H1 (cell line): ENCODE data around the gene SLC16A2. TPM values are rescaled to one million over a fixed set of nuclear protein-coding genes. Genes with fewer than 3 reads are reported as not detected.

ENCODE experiments used
- CTCF ChIA-PET: fragments of 300-600 bp; sonication (Branson Sonifier 250); formaldehyde crosslinking; loops from one replicate; lab custom pipeline; 2021; ENCODE audit not compliant: partially characterized antibody; lab: Charles Lee
- POLR2A ChIA-PET: fragments of 300-600 bp; sonication (Branson Sonifier 250); formaldehyde crosslinking; loops from one replicate; lab custom pipeline; 2021; ENCODE audit warnings: inconsistent platforms; ENCODE audit not compliant: partially characterized antibody; lab: Charles Lee
- DNase-seq, 2 experiments: peaks; one replicate each; pipeline versions ENCODE4 v3.0.0 to v3.0.0-alpha.2; 2010 to 2022; ENCODE audit warnings: low spot score in 2 of 2, low read depth in 1 of 2, mixed read lengths in 1 of 2
- FAIRE-seq: peaks from 2 replicates; lab custom pipeline; 2011; peaks lifted over from hg19 to GRCh38; lab: Jason Lieb, UNC
- H2AFZ ChIP-seq: 2 replicates; pipeline ENCODE4 v1.8.1; 2012; ENCODE audit warnings: low read length, inconsistent platforms
- H2AK5ac ChIP-seq: 2 replicates; pipeline ENCODE4 v1.6.1; 2013; ENCODE audit warnings: low read depth, low read length
- H2BK120ac ChIP-seq: replicated peaks from 2 replicates; pipeline ENCODE3; 2013; ENCODE audit warnings: low read depth, low read length, inconsistent platforms
- H2BK12ac ChIP-seq: 2 replicates; pipeline ENCODE4 v1.6.1; 2013; ENCODE audit warnings: low read depth, low read length
- H2BK15ac ChIP-seq: 2 replicates; pipeline ENCODE4 v1.6.1; 2013; ENCODE audit warnings: low read length
- H2BK20ac ChIP-seq: 2 replicates; pipeline ENCODE4 v1.6.1; 2013; ENCODE audit warnings: low read length
- H2BK5ac ChIP-seq: 2 replicates; pipeline ENCODE4 v1.6.1; 2013; ENCODE audit warnings: low read depth, low read length
- H3K14ac ChIP-seq: 2 replicates; pipeline ENCODE4 v1.6.1; 2013; ENCODE audit warnings: inconsistent platforms; ENCODE audit not compliant: insufficient read length
- H3K18ac ChIP-seq: 2 replicates; pipeline ENCODE4 v1.6.1; 2013; ENCODE audit warnings: low read length; ENCODE audit errors: extremely low read depth
- H3K23ac ChIP-seq: 2 replicates; pipeline ENCODE4 v1.6.1; 2013; ENCODE audit warnings: inconsistent platforms; ENCODE audit not compliant: insufficient read length
- H3K23me2 ChIP-seq: 2 replicates; pipeline ENCODE4 v1.6.1; 2013; ENCODE audit warnings: low read depth, low read length
- H3K27ac ChIP-seq: 2 replicates; pipeline ENCODE4 v1.6.1; 2011; ENCODE audit warnings: low read depth, low read length, inconsistent platforms
- H3K27me3 ChIP-seq, 4 experiments: replicated peaks in 1 of 4; 1 replicate in 1 of 4; 2 replicates in 3 of 4; pipeline versions ENCODE4 v1.6.1 to v1.8.1; 2011 to 2013; ENCODE audit warnings: low read length in 3 of 4, mild to moderate bottlenecking in 3 of 4, inconsistent platforms in 2 of 4, mixed read lengths in 2 of 4, moderate library complexity in 1 of 4; ENCODE audit not compliant: control insufficient read depth in 3 of 4, insufficient read depth in 3 of 4; ENCODE audit errors: extremely low read depth in 1 of 4
- H3K36me3 ChIP-seq, 4 experiments: 2 replicates each; pipeline versions ENCODE4 v1.6.1 to v1.8.1; 2011 to 2013; ENCODE audit warnings: mild to moderate bottlenecking in 4 of 4, low read length in 3 of 4, moderate library complexity in 2 of 4, control low read depth in 1 of 4, inconsistent platforms in 1 of 4; ENCODE audit not compliant: insufficient read depth in 4 of 4, control insufficient read depth in 2 of 4
- H3K4ac ChIP-seq: replicated peaks from 2 replicates; pipeline ENCODE3; 2013; ENCODE audit warnings: low read length, low read depth, mixed read lengths, inconsistent platforms; ENCODE audit not compliant: insufficient read length
- H3K4me1 ChIP-seq, 4 experiments: replicated peaks in 1 of 4; 1 replicate in 1 of 4; 2 replicates in 3 of 4; pipeline versions ENCODE4 v1.6.1 to v1.8.1; 2011 to 2013; ENCODE audit warnings: low read length in 3 of 4, inconsistent platforms in 2 of 4, mixed read lengths in 1 of 4; ENCODE audit not compliant: insufficient read depth in 4 of 4, control insufficient read depth in 3 of 4
- H3K4me2 ChIP-seq, 2 experiments: 2 replicates each; pipeline versions ENCODE4 v1.6.1 to v1.8.1; 2011 to 2013; ENCODE audit warnings: low read depth in 2 of 2, low read length in 2 of 2, control low read depth in 1 of 2, inconsistent platforms in 1 of 2, mild to moderate bottlenecking in 1 of 2; ENCODE audit not compliant: insufficient read depth in 1 of 2
- H3K4me3 ChIP-seq, 4 experiments: fragments of 200-600, 300-600 bp in 1 of 4; sonication (generic), shearing (Covaris generic), sonication (Bioruptor Twin) in 1 of 4; 2 replicates each; pipeline versions ENCODE4 v1.5.1 to v1.8.1; 2011 to 2016; ENCODE audit warnings: low read length in 4 of 4, low read depth in 3 of 4, control low read depth in 2 of 4, inconsistent platforms in 2 of 4, mild to moderate bottlenecking in 2 of 4, mixed read lengths in 1 of 4, moderate library complexity in 1 of 4; ENCODE audit not compliant: insufficient read depth in 2 of 4; ENCODE audit errors: extremely low read depth in 1 of 4
- H3K56ac ChIP-seq: replicated peaks from 2 replicates; pipeline ENCODE3; 2013; ENCODE audit warnings: low read depth, mild to moderate bottlenecking, mixed read lengths, low read length, inconsistent platforms; ENCODE audit not compliant: insufficient read length
- H3K79me1 ChIP-seq: 2 replicates; pipeline ENCODE4 v1.6.1; 2013; ENCODE audit warnings: low read depth, low read length, control low read depth
- H3K79me2 ChIP-seq, 2 experiments: 2 replicates each; pipeline versions ENCODE4 v1.6.1 to v1.8.1; 2012 to 2013; ENCODE audit warnings: low read length in 2 of 2, mild to moderate bottlenecking in 2 of 2, inconsistent platforms in 1 of 2; ENCODE audit not compliant: insufficient read depth in 2 of 2, control insufficient read depth in 1 of 2
- H3K9ac ChIP-seq, 4 experiments: replicated peaks in 1 of 4; 1 replicate in 1 of 4; 2 replicates in 3 of 4; pipeline versions ENCODE4 v1.6.1 to v1.8.1; 2011 to 2013; ENCODE audit warnings: low read depth in 3 of 4, low read length in 3 of 4, control low read depth in 2 of 4, mild to moderate bottlenecking in 2 of 4, moderate library complexity in 2 of 4, inconsistent platforms in 1 of 4; ENCODE audit errors: extremely low read depth in 1 of 4
- H3K9me3 ChIP-seq, 2 experiments: 2 replicates each; pipeline versions ENCODE4 v1.6.1 to v1.8.1; 2012 to 2013; ENCODE audit warnings: mild to moderate bottlenecking in 2 of 2, moderate library complexity in 2 of 2, control low read depth in 1 of 2, inconsistent platforms in 1 of 2, low read depth in 1 of 2, low read length in 1 of 2, mixed read lengths in 1 of 2; ENCODE audit not compliant: insufficient read depth in 2 of 2
- H4K20me1 ChIP-seq, 2 experiments: replicated peaks in 1 of 2; 2 replicates each; pipeline versions ENCODE3 to v1.8.1; 2011 to 2013; ENCODE audit warnings: inconsistent platforms in 2 of 2, low read length in 2 of 2, mild to moderate bottlenecking in 1 of 2; ENCODE audit not compliant: insufficient read depth in 2 of 2, control insufficient read depth in 1 of 2
- H4K5ac ChIP-seq: 2 replicates; pipeline ENCODE4 v1.6.1; 2013; ENCODE audit warnings: low read length, low read depth, mixed read lengths, inconsistent platforms; ENCODE audit not compliant: insufficient read length
- H4K8ac ChIP-seq: 2 replicates; pipeline ENCODE4 v1.8.0; 2013; ENCODE audit warnings: mild to moderate bottlenecking, moderate library complexity, low read length, inconsistent platforms; ENCODE audit not compliant: insufficient read depth; ENCODE audit errors: extremely low read depth
- H4K91ac ChIP-seq: replicated peaks from 2 replicates; pipeline ENCODE3; 2013; ENCODE audit warnings: low read length, mixed read lengths, inconsistent platforms; ENCODE audit not compliant: insufficient read length
- BRCA1 ChIP-seq: IDR thresholded peaks from 2 replicates; pipeline ENCODE4 v1.6.1; 2012; ENCODE audit warnings: low read depth, low read length, improper control_type of control experiment
- CBX8 ChIP-seq: fragments of 300-800, 300-1000 bp; sonication (generic); IDR thresholded peaks from 2 replicates; pipeline ENCODE4 v1.7.1; 2016; ENCODE audit warnings: low read depth, low read length, borderline replicate concordance
- EZH2 ChIP-seq: fragments of 200-600 bp; sonication (generic); IDR thresholded peaks from 2 replicates; pipeline ENCODE4 v1.7.1; 2012; ENCODE audit warnings: low read depth, mild to moderate bottlenecking, moderate library complexity, low read length, inconsistent platforms; ENCODE audit not compliant: severe bottlenecking
- GABPA ChIP-seq: IDR thresholded peaks from 2 replicates; pipeline ENCODE4 v1.6.1; 2011; ENCODE audit warnings: mild to moderate bottlenecking, low read length, moderate library complexity, borderline replicate concordance; ENCODE audit not compliant: insufficient read depth
- JUN ChIP-seq: IDR thresholded peaks from 2 replicates; pipeline ENCODE4 v1.6.1; 2011; ENCODE audit warnings: low read depth, mild to moderate bottlenecking, improper control_type of control experiment, low read length
- KDM5A ChIP-seq: fragments of 200-600 bp; IDR thresholded peaks from 2 replicates; pipeline ENCODE4 v1.7.1; 2012; ENCODE audit warnings: mild to moderate bottlenecking, low read length, inconsistent platforms, mixed read lengths
- PHF8 ChIP-seq: fragments of 200-600 bp; sonication (generic); conservative IDR thresholded peaks from 2 replicates; pipeline ENCODE4 v1.7.1; 2012; ENCODE audit warnings: low read depth, mild to moderate bottlenecking, inconsistent platforms, low read length, moderate library complexity
- POLR2AphosphoS5 ChIP-seq: IDR thresholded peaks from 2 replicates; pipeline ENCODE4 v1.6.1; 2011; ENCODE audit warnings: low read depth, low read length
- POU5F1 ChIP-seq: IDR thresholded peaks from 2 replicates; pipeline ENCODE4 v1.6.1; 2011; ENCODE audit warnings: low read depth, mild to moderate bottlenecking, low read length, moderate library complexity
- TAF1 ChIP-seq: IDR thresholded peaks from 2 replicates; pipeline ENCODE4 v1.6.1; 2011; ENCODE audit warnings: mild to moderate bottlenecking, low read depth, low read length
- TBP ChIP-seq: IDR thresholded peaks from 2 replicates; pipeline ENCODE4 v1.6.1; 2011; ENCODE audit warnings: low read depth, low read length, improper control_type of control experiment
- YY1 ChIP-seq: IDR thresholded peaks from 2 replicates; pipeline ENCODE4 v1.6.1; 2011; ENCODE audit warnings: low read depth, mild to moderate bottlenecking, low read length
- WGBS, 2 experiments: shearing (Covaris generic) in 1 of 2; methylation state at CpG; one replicate each; pipeline versions ENCODE4 v1.1.6 to v1.1.7; 2013 to 2015; ENCODE audit warnings: low lambda C conversion rate in 2 of 2, mixed read lengths in 2 of 2, inconsistent platforms in 1 of 2, low coverage in 1 of 2, missing lambda C conversion rate in 1 of 2; ENCODE audit not compliant: insufficient replicate concordance in 2 of 2, insufficient coverage in 1 of 2, insufficient read length in 1 of 2; ENCODE audit errors: extremely low coverage in 1 of 2, missing lambda C conversion rate in 1 of 2; 5-methylcytosine and 5-hydroxymethylcytosine counted together
- polyA plus RNA-seq, 7 experiments: library from polyadenylated mRNA; depleted of rRNA in 3 of 7; stranded (reverse) in 5 of 7; unstranded in 2 of 7; fragments of >200 nt in 5 of 7; fragments of 200-250 nt in 2 of 7; gene quantifications; 1 replicate in 5 of 7; 2 replicates in 1 of 7; 4 replicates in 1 of 7; pipeline versions ENCODE4 v1.2.1 to v1.2.3, GENCODE V29; 2011 to 2013; ENCODE audit warnings: missing spikeins in 2 of 7, mixed read lengths in 2 of 7
- total RNA-seq: library from RNA; stranded (reverse); fragmentation: NEBNext Ultra II Directional; extraction: Animal tissue kit (Norgen Biotek cat#: 25700); gene quantifications from 2 replicates; pipeline ENCODE4 v1.2.1, GENCODE V29; 2021

SLC16A2 gene
- total and polyA plus RNA-seq, 2 of the 8 experiments (the other 6 are each of a cell fraction or from before 2014, with no cell fraction given), result 24.4 to 32.2 TPM

DNA sequence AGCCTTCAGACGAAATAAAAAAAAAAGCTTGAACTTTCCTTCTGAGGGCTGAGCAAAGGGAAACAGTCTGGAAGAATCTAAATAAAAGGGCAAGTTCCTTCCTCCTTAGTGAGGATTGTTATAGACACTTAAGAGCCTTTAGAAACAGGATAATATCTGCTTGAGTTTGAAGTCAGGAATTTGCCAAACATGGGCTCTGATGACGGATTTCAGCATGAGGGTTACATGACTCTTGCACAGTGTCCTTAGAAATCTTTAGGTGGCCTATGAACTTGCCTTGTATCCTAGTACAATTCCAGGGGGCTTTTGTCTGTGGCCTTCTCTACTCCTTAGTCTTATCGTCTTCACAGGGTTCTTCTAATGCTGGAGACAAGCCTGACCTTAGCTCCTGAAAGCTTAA, 99.0 kb downstream of the SLC16A2 start:
- TF ChIP-seq BRCA1 (no peak), POU5F1 (no peak), GABPA (no peak), TAF1 (no peak), CBX8 (no peak), PHF8 (no peak), JUN (no peak), EZH2 (no peak), YY1 (no peak), KDM5A (no peak), POLR2AphosphoS5 (no peak), TBP (no peak)
- H2BK15ac ChIP-seq, result no peak overlapping the region
- H3K4me3 ChIP-seq, result no peak overlapping the region
- H3K79me1 ChIP-seq, result no peaks in the 10 kb centered on the region
- H3K27me3 ChIP-seq, result no peaks in the 10 kb centered on the region
- H3K36me3 ChIP-seq, result no peaks in the 10 kb centered on the region
- no peak overlapping the region for H4K91ac ChIP-seq
- H2AK5ac ChIP-seq, result no peak overlapping the region
- H3K56ac ChIP-seq, result no peak overlapping the region
- H4K8ac ChIP-seq, result no peak overlapping the region
- H2BK120ac ChIP-seq, result no peak overlapping the region
- no peaks in the 10 kb centered on the region for H3K79me2 ChIP-seq
- H2BK5ac ChIP-seq, result no peak overlapping the region
- H2BK20ac ChIP-seq, result no peak overlapping the region
- no peaks in the 10 kb centered on the region for H3K23me2 ChIP-seq
- no peak overlapping the region for H3K18ac ChIP-seq
- no peak overlapping the region for H3K4me2 ChIP-seq
- no peak overlapping the region for H2BK12ac ChIP-seq
- H3K14ac ChIP-seq, result no peak overlapping the region
- POLR2A ChIA-PET, result no interaction called here
- no peaks in the 10 kb centered on the region for H3K9me3 ChIP-seq
- H3K9ac ChIP-seq, result no peak overlapping the region
- DNase-seq (no peak), FAIRE-seq (no peak)
- 77% methylated on average over 3 of the region's 3 CpGs; no CpG with 5 or more reads in 1 of the 2 experiments for WGBS, 2 experiments
- no peak overlapping the region for H3K4ac ChIP-seq
- H4K20me1 ChIP-seq, result no peaks in the 10 kb centered on the region
- no peak overlapping the region for H4K5ac ChIP-seq
- CTCF ChIA-PET, result interaction anchor here (0.8 to 1.7 kb wide), 4 partner anchors 9 to 22 kb away, joined by 3 to 9 read pairs (median 4); no protein-coding TSS in a partner anchor
- H3K4me1 ChIP-seq, result no peaks in the 10 kb centered on the region
- H3K27ac ChIP-seq, result no peak overlapping the region
- H3K23ac ChIP-seq, result no peak overlapping the region
- no peak overlapping the region for H2AFZ ChIP-seq
